Measurements from ENCODE around the gene IRF8.
"Not testable (repeated sequence)": the region's sequence is repeated elsewhere in the genome, so short reads cannot be mapped to it uniquely, and the experiment has no call there.

The IRF8 gene

DNA sequence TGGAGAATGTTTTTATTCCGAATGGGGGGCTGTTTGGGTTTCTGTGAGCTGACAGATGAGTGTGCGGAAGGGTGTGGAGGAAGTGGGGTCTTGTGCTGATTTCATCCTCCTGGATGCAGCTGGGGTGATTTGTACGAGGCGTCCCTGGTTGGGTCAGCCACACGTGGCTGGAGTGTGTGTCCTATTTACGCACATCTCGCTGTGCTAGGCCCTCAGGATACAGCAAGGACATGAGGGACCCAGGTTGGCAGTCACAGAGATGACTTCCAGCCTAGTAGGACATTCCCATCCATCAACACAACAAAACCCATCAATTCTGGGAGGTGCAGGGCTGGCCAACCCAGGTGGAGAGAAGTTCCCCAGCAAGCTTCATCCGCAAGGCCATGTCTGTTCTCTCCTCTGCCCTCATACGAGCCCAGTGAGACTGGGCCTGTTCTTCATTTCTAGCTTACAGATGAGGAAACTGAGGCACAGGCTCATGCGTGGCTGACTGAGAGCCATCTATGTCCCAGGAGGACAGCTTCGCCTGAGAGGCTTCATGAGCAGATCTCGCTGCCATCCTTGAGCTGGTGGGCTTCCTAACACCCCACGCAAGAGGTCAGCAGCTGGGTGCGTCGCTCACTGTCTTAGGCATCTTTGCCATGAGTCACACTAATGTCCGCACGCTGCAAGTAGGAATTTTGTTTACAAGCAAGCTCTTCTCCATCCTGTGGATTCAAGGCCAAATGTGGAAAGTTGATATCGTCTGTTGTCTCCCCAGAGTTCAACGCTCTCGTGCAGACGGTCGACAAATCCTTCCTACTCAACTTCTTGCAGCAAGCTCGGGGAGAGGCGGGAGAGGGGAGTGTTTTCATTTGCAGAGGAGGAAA, 24.4 kb downstream of the IRF8 start:
- in situ Hi-C loops (cut with HindIII; ENCODE audit: low pct_ligation_motif_present, low pct_unique_long_range_greater_than_20kb, low sequenced_read_pairs) = no loop called here
- DNase-seq = no peak

DNA sequence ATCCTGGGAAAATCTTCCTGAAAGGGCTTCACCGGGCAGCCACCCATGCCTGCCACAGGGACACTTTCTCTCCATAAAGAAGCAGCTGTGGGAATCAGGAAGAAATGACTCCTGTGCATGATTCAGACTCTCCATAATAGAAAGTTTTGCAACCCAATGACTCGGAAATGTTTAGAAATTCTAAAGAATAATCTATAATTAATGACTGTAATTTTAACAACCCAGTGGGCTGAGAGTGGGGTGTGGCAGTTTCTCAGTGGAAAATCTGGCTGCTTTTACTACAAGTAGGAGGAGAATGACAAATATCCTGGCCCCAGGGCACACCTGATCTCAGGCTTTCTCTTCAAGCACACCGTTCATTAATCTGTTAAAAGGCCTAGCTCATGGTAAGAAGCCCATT, 25.7 kb downstream of the IRF8 start:
- in situ Hi-C loops (cut with HindIII; ENCODE audit: low pct_ligation_motif_present, low pct_unique_long_range_greater_than_20kb, low sequenced_read_pairs) = no loop called here
- DNase-seq = no peak

DNA sequence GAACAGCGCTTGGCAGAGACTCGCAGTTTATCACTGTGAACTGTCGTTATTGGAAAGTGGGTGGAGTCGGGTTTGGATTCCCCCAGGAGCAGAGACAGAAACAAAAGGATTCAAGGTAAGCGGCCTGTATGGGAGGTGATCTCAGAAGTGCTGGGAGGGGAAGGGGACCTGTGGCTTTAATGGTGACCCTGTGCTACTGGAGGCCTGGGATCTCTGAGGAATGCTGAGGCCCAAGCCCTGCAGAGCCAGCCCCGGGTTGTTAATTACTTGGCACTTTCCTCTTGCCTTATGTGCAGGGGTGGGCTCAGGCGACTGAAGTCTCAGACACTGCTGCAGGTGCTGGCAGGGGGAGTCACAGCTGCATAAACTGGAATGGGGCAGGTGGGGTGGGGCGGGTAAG, 27.4 kb downstream of the IRF8 start:
- no peak for DNase-seq
- in situ Hi-C loops (cut with HindIII; ENCODE audit: low pct_ligation_motif_present, low pct_unique_long_range_greater_than_20kb, low sequenced_read_pairs) = no loop called here

DNA sequence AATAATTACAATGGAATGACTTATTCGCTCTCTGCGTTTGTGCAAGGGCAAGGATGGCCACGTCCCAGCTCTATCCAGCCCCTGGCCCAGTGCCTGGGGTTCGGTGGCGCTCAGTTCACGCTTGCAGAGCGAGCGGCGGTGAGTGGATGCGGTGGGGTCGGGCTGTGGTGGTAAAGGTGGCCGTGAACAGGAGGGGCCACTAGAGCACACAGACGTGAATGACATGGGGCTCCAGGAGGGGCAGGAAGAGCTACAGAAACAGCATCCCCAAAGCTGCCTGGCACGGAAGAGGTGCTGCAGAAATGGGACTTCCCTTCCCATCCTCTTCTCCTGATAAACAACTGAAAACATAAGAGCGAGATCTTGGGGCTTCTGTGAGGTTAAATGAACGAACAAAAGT, 28.4 kb downstream of the IRF8 start:
- DNase-seq = no peak
- in situ Hi-C loops (cut with HindIII; ENCODE audit: low pct_ligation_motif_present, low pct_unique_long_range_greater_than_20kb, low sequenced_read_pairs) = no loop called here

DNA sequence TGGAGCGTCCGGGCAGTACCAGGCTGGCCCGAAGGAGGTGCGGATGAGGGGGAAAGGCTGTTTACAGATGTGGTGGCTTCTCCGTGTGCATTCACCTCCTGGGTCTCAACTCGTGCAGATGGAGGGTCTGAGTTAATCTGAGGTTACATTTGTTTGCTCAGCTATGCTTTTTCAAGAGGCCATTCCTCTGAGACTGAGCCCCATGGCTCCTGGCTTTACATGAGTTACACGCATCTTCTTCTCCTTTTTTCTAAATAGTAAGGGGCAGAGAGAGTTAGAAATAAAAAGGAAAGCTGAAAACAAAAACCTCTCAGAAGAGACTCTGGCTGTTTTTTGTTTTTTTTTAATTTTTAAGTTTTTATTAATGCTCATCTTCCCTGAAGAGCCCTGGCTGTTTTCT, 29.0 kb downstream of the IRF8 start:
- no peak for DNase-seq
- in situ Hi-C loops (cut with HindIII; ENCODE audit: low pct_ligation_motif_present, low pct_unique_long_range_greater_than_20kb, low sequenced_read_pairs) = no loop called here

DNA sequence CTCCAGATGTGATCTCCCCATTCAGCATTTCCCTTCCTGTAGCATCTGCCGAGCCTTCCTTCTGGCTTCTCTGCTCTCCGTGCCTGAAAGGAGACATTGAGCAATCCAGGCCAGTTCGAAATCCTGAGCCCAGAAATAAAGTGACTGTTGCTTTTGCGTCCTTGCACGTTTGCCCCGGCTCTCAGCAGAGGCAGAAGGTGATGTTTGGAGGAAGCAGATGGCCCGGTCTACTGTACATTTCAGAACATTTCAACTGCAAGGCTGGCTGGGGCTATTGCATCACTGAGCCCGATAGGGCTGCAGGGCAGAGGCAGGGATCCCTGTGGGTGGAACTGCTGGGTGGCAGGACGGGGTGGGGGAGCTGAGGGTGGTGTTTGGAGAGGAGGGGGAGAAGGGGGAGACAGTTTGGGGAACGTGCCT, 29.4 kb downstream of the IRF8 start:
- in situ Hi-C loops (cut with HindIII; ENCODE audit: low pct_ligation_motif_present, low pct_unique_long_range_greater_than_20kb, low sequenced_read_pairs) = no loop called here
- DNase-seq = no peak

DNA sequence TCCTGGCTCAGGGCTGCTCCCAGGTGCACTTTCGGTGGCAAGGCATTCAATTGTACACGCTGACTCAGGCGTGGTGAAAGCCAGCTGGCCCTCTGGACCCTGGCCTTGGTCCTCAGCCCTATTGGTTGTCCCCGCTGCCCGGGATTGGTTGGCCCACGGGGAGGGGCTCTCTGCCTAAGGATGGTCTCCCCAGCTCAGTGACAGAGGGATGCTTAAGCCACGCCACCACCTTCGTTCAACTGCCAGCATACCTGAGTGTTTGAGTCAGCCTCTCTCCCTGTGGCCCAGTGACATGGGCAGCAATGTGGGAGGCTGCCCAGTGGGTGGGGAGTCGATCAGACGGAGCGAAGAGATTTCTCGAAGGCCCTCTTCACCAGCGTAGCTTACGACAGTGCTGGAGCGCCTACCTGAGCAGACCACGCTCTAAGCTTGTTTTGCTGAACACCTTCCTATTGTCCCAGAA, 30.3 kb downstream of the IRF8 start:
- peak; percentile 5 for DNase-seq
- in situ Hi-C loops (cut with HindIII; ENCODE audit: low pct_ligation_motif_present, low pct_unique_long_range_greater_than_20kb, low sequenced_read_pairs) = no loop called here

DNA sequence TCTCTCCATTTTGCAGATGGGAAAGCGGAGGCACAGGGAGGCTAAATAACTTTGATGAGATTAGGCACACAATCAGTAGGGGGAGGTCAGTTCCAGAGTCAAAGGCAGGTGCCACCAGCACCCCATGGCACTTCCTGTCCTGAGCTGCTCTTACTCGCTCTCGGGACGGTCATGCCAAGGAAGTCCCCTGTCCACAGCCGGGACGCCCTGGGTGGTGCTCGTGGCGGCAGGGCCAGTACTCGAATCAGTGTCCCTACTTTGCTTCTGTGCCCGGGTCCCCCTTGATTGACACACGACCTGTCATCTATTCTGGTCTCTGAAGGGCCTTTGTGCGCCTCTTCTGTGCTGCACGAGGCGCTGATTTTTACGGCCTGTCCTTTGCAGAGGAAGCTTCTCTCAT, 31.3 kb downstream of the IRF8 start:
- no peak for DNase-seq

DNA sequence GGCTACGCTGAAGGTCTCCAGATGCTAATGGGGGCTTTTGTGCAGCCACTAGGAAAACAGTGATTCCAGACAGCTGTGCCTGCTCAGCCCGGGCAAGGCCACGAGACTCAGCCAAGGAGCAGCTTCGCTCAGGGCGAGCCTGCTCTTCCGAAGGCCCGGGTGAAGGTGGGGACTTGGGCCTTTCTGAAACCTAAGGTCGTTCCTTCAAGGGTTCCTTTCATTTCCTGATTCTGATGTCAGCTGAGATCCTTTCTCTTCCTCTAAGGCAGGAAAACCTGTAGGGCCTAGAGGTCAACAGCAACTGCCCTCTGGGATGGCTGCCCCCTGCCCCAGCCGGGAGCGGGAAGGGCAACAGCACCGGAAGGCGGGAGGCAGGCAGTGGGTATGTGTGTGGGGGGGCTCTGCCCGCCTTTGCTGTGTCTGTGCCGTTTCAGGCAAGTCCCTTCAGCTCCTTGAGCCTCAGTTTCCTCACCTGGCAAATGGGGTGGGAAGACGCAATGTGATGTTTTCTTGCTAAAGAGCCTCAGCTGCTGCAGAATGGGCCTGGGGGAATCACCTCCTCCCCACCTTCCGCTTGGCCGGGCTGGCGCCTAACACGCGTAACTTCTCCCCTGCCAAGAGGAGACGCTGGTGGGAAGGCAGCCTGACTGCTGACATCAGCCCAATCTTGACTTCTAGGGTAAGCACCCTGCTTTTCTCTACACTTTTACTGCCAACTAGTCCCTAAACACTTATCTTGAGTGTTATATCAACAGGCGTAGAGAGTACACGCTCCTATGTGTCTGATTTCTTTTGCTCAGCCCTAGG, 32.8 kb downstream of the IRF8 start:
- in situ Hi-C loops (cut with HindIII; ENCODE audit: low pct_ligation_motif_present, low pct_unique_long_range_greater_than_20kb, low sequenced_read_pairs) = no loop called here
- DNase-seq = no peak

More for the DNA sequence above, 31.3 kb downstream of the IRF8 start:
- in situ Hi-C loops (cut with HindIII; ENCODE audit: low pct_ligation_motif_present, low pct_unique_long_range_greater_than_20kb, low sequenced_read_pairs) = no loop called here

DNA sequence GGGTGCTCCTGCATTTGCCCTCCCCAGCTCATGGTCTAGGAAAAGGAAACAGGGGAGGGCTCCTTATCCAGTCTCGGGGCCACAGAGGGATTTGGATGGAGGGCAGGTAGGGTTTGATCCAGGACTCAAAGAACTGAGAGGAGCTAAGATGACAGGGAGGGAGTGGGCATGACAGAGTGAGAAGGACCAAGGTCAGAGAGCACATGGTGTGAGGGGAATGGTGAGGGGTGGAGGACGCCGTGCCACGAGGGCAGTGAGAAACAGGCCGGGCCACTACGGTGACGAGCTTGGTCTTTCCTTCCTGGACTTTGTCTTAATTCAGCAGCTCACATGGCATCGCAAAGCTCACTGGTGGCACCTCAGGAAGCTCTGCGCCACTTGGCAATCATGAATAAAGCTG, 35.2 kb downstream of the IRF8 start:
- in situ Hi-C loops (cut with HindIII; ENCODE audit: low pct_ligation_motif_present, low pct_unique_long_range_greater_than_20kb, low sequenced_read_pairs) = no loop called here

DNA sequence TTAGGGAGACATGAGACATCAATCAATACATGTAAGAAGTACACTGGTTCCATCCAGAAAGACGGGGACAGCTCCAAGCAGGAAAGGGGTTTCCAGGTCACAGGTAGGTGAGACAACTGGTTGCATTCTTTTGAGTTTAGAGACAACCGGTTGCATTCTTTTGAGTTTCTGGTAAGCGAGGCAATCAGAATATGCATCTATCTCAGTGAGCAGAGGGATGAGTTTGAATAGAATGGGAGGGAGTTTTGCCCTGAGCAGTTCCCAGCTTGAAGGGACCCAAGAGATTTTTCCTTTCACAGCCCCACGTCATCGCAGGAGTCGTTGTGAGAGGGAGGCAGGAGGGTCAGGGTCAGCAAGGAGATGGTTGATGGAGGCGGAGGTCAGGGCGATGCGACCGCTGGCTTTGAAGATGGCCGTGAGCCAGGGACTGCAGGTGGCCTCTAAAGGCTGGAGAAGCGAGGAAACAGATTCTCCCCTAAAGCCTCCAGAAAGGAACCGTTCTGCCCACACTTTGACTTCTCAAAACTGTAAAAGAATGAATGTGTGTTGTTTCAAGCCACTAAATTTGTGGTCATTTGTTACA, 36.5 kb downstream of the IRF8 start:
- DNase-seq = no peak

More for the DNA sequence above, 35.2 kb downstream of the IRF8 start:
- DNase-seq = no peak

DNA sequence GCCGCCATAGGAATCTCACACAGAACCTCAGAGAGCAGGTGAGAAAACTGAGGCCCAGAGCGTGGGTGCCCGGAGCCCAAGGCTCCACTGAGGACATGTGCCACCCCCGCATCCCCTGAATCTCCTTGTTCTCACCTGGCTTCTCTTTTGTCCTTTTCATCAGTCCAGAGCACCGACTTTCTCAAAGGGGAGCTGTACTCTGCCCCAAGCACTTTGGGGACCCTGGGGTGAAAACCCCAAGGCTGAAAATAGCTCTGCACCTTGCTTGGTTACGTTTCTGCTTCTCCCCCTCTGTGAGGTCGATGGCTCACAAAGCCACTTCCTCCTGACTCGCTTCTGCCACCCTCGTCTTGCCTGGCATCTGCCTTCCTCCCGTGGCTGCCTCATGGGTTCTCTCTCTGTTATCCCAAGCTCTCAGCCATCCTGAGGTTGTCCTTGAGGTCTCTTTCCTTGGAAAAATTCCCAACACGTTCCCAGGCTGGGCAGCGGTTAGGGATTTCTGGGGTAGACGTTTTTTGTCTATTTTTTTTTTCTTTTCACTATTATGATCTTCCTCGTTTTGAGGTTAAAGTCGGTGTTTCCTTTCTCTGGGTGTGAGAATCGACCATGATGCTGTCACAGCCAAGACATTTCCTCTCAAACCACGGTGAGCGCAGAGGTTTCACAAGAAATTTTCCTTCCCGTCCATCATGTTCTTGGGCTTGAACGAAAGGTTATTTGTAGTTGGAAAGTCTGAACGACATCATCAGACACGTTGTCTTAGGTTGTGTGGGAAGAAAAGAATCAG, 37.2 kb downstream of the IRF8 start:
- in situ Hi-C loops (cut with HindIII; ENCODE audit: low pct_ligation_motif_present, low pct_unique_long_range_greater_than_20kb, low sequenced_read_pairs) = no loop called here

More for the DNA sequence above, 36.5 kb downstream of the IRF8 start:
- in situ Hi-C loops (cut with HindIII; ENCODE audit: low pct_ligation_motif_present, low pct_unique_long_range_greater_than_20kb, low sequenced_read_pairs) = no loop called here

DNA sequence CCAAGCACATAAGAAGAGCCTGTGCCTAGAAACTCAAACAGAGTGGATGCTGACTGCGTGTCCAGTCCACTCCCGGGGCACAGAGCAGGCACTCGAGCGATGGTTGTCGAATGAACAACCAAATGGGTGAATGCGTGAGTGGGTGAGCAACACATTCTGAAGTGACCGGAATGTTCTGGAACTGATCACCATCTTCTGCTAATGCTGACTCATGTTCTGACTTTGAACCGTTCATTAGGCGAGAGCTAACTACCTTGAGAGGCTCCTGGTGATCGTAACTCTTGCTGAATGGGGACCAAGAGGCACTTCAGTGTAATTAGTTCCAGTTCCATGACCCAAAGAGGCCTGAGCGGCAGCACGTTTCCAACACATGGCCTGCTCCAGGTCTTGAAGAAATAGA, 37.9 kb downstream of the IRF8 start:
- in situ Hi-C loops (cut with HindIII; ENCODE audit: low pct_ligation_motif_present, low pct_unique_long_range_greater_than_20kb, low sequenced_read_pairs) = no loop called here
- no peak for DNase-seq

More for the DNA sequence above, 37.2 kb downstream of the IRF8 start:
- DNase-seq = no peak

DNA sequence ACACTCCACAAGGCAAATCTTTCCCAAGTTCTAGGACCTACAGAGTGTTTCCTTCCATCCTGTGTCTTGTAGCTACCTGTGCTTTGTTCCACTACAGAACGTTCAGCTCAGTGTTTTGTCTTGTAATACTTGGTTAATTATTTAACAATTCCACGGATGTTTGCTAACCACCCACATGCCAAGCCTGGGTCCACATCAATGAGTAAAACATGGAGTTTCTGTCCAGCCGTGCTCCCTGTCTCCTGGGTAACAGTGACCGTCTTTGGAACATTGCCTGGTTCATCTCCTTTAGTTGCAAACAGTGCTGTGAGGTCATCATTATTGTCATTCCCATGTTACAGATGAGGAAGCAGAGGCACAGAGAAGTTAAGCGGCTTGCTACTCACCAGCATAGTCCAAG, 41.3 kb downstream of the IRF8 start:
- in situ Hi-C loops (cut with HindIII; ENCODE audit: low pct_ligation_motif_present, low pct_unique_long_range_greater_than_20kb, low sequenced_read_pairs) = no loop called here
- peak; percentile 19 for DNase-seq

DNA sequence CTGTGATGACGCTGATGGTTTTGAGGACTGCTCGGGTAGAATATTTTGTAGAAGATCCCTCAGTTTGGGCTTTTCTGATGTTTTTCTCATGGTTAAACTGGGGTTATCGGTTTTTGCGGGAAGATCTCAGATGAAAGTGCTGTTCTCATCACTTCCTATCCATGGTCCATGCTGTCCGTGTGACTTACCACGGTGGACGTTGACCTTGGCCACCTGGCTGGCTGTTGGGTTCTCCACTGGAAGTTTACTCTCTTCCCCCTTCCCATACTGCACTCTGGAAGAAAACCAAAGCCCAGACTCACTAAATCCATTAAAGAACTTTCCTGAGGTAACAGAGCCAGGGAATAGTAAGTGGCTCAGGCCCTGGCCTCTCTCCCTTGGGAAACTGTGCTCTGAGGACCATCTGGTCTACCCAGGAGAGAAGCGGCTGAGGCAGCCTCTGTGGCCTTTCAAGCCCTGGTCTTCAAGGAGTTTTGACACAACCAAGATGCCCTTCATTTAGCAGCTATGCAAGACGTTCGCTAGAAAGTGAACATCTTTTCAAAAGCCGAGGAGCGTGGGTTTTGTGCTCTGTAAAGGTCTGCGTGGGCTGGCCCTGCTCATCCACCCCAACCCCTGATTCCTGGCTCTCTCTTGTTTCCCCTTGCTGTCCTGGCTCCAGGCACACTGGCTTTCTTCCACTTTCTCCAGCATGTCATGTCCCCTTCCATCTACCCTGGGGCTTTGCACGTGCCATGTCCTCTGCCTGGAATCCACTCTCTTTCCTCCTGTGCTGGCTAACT, 43.1 kb downstream of the IRF8 start:
- no peak for DNase-seq
- in situ Hi-C loops (cut with HindIII; ENCODE audit: low pct_ligation_motif_present, low pct_unique_long_range_greater_than_20kb, low sequenced_read_pairs) = no loop called here

DNA sequence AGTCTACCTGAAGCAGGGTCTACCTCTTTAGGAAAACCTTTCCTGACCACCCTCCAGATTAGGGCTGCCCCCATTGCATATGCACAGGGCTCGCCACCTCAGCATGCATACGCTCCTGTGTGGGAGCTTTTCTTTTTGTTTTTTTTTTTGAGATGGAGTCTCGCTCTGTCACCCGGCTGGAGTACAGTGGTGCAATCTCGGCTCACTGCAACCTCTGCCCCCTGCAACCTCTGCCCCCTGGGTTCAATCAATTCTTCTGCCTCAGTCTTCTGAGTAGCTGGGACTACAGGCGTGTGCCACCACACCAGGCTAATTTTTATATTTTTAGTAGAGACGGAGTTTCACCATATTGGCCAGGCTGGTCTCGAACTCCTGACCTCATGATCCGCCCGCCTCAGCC, 43.7 kb downstream of the IRF8 start:
- DNase-seq; in situ Hi-C loops (cut with HindIII; ENCODE audit: low pct_ligation_motif_present, low pct_unique_long_range_greater_than_20kb, low sequenced_read_pairs): not testable (repeated sequence)

DNA sequence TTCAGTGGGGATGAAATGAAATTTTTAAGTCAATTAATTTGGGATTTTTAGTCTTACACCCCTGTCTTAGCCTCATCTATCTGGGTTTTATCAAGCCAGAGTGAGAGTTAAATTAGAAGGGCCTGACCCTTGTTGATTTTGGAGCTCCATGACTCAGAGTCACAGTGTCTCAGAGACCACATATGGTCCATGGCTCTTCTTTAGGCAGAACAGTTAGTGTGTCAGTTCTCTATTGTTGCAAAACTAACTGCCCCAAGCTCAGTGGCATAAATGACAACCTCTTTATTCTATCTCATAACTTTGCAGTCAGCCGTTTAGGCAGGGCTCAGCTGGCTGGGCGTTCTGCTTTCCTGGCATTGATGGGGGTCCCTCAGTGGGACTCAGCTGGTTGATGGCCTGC, 44.7 kb downstream of the IRF8 start:
- DNase-seq = no peak
- in situ Hi-C loops (cut with HindIII; ENCODE audit: low pct_ligation_motif_present, low pct_unique_long_range_greater_than_20kb, low sequenced_read_pairs) = no loop called here
